Choroid plexus epithelial cell (primary cell): ENCODE measurements around the gene PIK3R1.
A peak's percentile ranks its signal among the peaks of the same experiment; 100 is the strongest.

Experiments
- DNase-seq: peaks from one replicate; pipeline ENCODE4 v3.0.0-alpha.2; 2010; ENCODE audit warnings: low read depth
- H3K4me3 ChIP-seq: 2 replicates; pipeline ENCODE4 v1.5.1; 2011; ENCODE audit warnings: low read depth, mild to moderate bottlenecking, control low read depth, low read length, moderate library complexity
- TF ChIP-seq, protein P1 (sequence below): conservative IDR thresholded peaks from 2 replicates; pipeline ENCODE4 v1.5.1; 2011; ENCODE audit warnings: low read depth, mild to moderate bottlenecking, control low read depth, inconsistent platforms, low read length, moderate library complexity

PIK3R1 gene

DNA sequence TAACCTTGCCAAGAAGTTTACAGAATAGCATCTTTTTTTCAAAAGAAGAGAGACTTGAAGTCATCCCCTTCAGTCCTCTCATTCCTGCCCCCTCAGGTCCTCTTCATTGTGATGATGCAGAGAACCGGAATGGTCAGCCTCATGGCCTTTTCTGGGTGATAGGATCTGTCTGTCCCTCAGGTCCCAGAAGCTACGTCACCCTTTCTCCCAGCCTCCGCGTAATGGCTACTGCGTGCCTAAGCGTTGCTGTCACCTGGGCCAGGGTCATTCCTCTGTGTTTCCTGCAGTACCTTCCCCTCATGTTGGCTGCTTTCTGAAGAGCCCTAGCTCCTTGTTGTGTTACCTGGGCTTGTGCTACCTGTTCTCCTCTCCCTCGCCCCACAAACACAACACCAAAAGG is 4.7 kb downstream of the PIK3R1 start:
- H3K4me3 ChIP-seq, result no peak overlapping the region
- no peak for DNase-seq
- TF ChIP-seq, protein P1, sequence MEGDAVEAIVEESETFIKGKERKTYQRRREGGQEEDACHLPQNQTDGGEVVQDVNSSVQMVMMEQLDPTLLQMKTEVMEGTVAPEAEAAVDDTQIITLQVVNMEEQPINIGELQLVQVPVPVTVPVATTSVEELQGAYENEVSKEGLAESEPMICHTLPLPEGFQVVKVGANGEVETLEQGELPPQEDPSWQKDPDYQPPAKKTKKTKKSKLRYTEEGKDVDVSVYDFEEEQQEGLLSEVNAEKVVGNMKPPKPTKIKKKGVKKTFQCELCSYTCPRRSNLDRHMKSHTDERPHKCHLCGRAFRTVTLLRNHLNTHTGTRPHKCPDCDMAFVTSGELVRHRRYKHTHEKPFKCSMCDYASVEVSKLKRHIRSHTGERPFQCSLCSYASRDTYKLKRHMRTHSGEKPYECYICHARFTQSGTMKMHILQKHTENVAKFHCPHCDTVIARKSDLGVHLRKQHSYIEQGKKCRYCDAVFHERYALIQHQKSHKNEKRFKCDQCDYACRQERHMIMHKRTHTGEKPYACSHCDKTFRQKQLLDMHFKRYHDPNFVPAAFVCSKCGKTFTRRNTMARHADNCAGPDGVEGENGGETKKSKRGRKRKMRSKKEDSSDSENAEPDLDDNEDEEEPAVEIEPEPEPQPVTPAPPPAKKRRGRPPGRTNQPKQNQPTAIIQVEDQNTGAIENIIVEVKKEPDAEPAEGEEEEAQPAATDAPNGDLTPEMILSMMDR, result no peak

DNA sequence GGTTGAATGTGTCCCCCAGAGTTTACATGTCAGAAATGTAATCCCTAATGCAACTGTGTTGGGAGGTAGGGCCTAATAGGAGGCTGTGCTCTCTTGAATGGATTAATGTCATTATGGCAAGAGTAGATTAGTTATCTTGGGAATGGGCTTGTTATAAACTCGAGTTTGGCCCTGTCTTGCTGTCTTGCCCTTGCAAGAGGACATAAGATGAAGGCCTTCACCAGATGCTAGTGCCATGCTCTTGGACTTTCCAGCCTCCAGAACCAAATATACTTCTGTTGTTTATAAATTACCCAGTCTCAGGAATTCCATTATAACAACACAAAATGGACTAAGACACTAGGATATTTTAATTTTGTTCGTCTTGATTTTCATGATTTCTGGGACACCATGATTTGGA is 5.4 kb downstream of the PIK3R1 start:
- TF ChIP-seq, protein P1, result no peak
- H3K4me3 ChIP-seq, result no peak overlapping the region

DNA sequence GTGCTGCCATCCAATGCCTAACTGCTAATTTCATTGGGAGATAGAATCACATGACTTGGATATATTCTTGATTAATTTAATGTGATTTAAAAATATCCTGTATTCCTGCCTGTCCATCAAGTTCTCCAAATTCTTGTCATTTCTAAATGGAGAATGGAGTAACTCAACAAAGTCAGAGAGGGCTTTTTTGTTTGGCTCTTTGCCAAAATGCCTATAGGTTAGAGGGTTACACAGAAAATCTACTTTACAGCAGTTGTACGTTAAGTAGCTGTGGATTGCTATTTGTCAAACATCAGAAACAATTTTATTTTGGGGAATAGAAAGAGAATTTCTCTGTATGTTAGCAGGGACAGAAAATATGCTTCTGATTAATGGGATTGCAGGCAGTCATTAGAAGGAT is 5.9 kb downstream of the PIK3R1 start:
- TF ChIP-seq, protein P1, result no peak
- no peak overlapping the region for H3K4me3 ChIP-seq
- no peak for DNase-seq

More for the DNA sequence above, 5.4 kb downstream of the PIK3R1 start:
- no peak for DNase-seq

DNA sequence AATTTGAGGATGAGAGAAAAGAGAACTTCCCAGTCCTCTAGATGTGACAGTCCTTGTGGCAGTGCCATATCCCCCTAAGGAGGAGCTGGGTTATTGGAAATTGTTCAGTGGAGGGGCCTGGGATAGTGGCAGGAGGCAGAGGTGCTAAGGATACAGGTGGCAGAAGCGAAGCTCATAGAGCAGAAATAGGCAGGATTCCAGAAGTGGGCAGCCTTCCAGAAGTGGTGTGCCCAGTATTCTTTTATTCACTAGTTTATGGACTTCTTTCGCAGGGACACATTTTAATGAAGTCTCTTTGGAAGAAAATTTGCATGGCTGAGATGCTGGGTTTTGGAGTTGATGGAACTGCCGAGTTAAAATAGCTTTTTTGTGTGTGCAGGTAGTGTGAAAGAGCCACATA is 6.8 kb downstream of the PIK3R1 start:
- TF ChIP-seq, protein P1, result no peak
- DNase-seq, result no peak
- no peak overlapping the region for H3K4me3 ChIP-seq

DNA sequence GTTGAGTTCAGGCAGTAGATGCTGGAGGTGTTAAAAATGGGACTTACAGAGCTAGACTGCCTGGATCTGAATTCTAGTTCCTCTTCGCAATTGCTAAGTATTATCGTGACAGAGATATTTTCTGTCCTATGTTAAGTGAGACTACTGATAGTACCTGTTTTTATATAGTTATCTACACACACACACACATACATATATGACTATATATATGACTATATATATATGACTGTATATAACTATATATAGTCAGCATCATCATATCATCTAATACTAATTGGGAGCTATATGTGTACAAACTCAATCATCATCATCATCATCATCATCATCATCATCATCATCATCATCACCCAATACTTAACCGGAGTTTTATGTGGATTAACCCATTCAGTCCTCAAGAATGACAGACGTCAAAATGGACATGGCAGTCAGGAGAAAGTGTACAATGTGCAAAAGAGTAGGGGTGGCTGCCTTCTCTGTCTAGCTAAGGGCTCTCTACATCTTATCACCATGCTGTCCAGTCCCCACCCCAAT is 7.3 kb downstream of the PIK3R1 start:
- no peak for DNase-seq
- TF ChIP-seq, protein P1, result no peak
- no peak overlapping the region for H3K4me3 ChIP-seq

DNA sequence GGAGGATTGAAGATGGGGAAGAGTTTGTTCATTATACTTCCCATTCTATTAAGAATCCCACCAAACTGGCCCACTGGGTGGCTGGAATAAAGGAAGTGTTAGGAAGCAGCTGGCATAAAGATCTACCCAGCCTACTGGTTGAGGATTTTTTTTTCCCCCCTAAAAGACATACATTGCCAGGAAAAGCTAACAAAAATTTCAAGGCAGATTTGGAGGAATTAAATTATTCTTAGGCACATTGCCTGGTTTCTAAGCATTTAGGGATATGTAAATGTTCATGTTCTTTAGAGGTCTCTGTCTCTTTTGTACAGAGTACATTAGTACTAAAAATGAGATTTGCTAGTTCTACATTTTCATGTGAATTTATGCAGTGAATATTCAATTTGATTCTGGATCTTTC is 8.3 kb downstream of the PIK3R1 start:
- TF ChIP-seq, protein P1, result no peak
- H3K4me3 ChIP-seq, result no peak overlapping the region
- no peak for DNase-seq

DNA sequence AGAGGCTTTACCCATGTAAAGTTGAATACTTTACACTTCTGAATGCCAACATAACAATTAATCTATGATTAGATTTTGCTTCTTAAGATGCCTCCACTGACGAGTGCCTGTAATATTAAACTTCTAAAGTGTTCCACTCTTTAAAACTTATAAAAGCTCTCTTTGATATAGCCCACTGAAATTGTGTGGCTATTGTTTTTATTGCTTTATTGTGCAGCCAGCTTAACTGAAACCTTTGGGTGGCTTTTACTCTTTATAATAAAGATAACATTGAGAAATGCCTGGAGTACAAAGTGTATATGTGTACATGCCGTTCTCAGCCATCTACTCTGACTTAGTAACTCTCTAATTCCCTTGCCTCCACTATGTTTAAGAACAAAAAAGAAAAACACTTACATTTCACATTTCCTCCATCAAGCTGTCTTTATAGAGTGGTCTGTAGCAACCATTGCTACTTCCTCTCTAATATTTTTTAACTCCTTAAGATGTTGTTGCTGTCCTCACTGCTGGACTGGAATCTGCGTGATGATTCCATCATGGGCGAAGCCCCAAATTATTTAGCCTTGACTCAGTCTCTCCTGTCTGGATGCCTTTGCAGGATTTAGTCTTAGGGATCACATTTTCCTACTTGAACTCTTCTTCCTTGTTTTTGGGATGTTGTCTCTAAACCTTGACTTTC is 9.1 kb downstream of the PIK3R1 start:
- DNase-seq, result peak; percentile 67
- TF ChIP-seq, protein P1, result no peak
- no peak overlapping the region for H3K4me3 ChIP-seq
